Measurements from ENCODE around the gene SLC22A17. TPM values are rescaled to one million over a fixed set of nuclear protein-coding genes. Genes with fewer than 3 reads are reported as not detected.

The SLC22A17 gene
- total and polyA plus RNA-seq, 4 donors = 1.1 to 14.6 (median 2.6) TPM

- TF ChIP-seq REST (IDR thresholded peaks at IDR 0.05) (no peak), JUND (IDR thresholded peaks at IDR 0.05) (no peak), MAX (IDR thresholded peaks at IDR 0.05) (no peak), NR2F2 (IDR thresholded peaks at IDR 0.05) (no peak)
Measured at GRCh38 chr14:23356662-23357061, 4.0 kb upstream of the SLC22A17 start (continued).

DNA sequence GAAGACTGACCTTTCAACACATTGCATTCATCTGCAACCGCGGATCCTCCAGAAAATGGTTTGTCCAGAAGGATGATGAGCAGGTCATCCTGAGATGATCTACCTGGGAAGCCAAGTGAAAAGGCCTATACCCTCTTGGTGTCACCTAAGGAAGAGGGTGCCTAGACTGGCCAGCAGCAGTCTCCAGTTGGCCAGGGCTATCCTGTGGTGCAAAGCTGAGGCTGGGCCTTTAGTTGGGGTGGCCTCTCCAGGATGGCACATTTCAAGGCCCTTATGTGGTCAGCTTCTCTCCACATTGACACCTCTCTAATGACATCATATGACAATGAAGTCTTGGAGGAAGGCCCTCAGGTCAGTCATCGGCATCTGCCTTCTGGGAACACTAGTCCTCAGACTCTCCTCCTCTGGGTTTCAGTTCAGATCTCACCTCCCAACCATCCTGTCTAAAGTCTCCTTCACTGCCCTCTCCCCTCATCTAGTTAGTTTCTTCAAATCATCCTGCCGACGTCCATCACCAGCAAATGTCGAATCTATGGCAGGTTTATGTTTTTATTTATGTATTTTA is 3.3 kb upstream of the SLC22A17 start:
- H3K9me3 ChIP-seq (ENCODE audit: control insufficient read depth in 4 of 4, low read length in 3 of 4) = no peaks in the 10 kb centered on the region
- no peak for DNase-seq (ENCODE audit: low spot score)
- H3K27me3 ChIP-seq (ENCODE audit: control insufficient read depth in 4 of 4, insufficient read depth in 4 of 4, low read length in 3 of 4) = peaks cover 0 to 11% (median 2%) of the 10 kb centered on the region in 4 donors
- H3K9ac ChIP-seq (ENCODE audit: low read depth in 1 of 2, low read length in 2 of 2) = no peak overlapping the region
- no peaks in the 10 kb centered on the region for H3K36me3 ChIP-seq (ENCODE audit: control insufficient read depth in 4 of 4, insufficient read depth in 3 of 4, low read depth in 1 of 4, low read length in 3 of 4)
- no peak for TF ChIP-seq FOXA2 (IDR thresholded peaks at IDR 0.05)
- no peak for TF ChIP-seq HNF4G (IDR thresholded peaks at IDR 0.05)
- TF ChIP-seq ATF3 (IDR thresholded peaks at IDR 0.05) = no peak
- H3K4me3 ChIP-seq (ENCODE audit: low read depth in 1 of 3, low read length in 3 of 3) = no peak overlapping the region
- no peak overlapping the region for H3K27ac ChIP-seq (ENCODE audit: low read depth in 1 of 2, low read length in 2 of 2)
- peaks cover 4 to 11% (median 8%) of the 10 kb centered on the region in 4 donors for H3K4me1 ChIP-seq (ENCODE audit: control insufficient read depth in 4 of 4, insufficient read depth in 4 of 4, low read length in 3 of 4)
- WGBS = 88% methylated on average over 6 of the region's 6 CpGs

- Histone ChIP-seq H3K27me3 (ENCODE audit: control insufficient read depth in 4 of 4, insufficient read depth in 4 of 4, low read length in 3 of 4) (peaks cover 0 to 11% (median 2%) of the 10 kb centered on the region in 4 donors), H3K9ac (ENCODE audit: low read depth in 1 of 2, low read length in 2 of 2) (no peak overlapping the region), H3K36me3 (ENCODE audit: control insufficient read depth in 4 of 4, insufficient read depth in 3 of 4, low read depth in 1 of 4, low read length in 3 of 4) (no peaks in the 10 kb centered on the region), H3K4me1 (ENCODE audit: control insufficient read depth in 4 of 4, insufficient read depth in 4 of 4, low read length in 3 of 4) (peaks cover 4 to 11% (median 8%) of the 10 kb centered on the region in 4 donors), H3K27ac (ENCODE audit: low read depth in 1 of 2, low read length in 2 of 2) (no peak overlapping the region), H3K9me3 (ENCODE audit: control insufficient read depth in 4 of 4, low read length in 3 of 4) (no peaks in the 10 kb centered on the region), H3K4me3 (ENCODE audit: low read depth in 1 of 3, low read length in 3 of 3) (no peak overlapping the region)
- no peak for DNase-seq (ENCODE audit: low spot score)
- TF ChIP-seq ATF3 (IDR thresholded peaks at IDR 0.05) (no peak), RXRA (IDR thresholded peaks at IDR 0.05) (no peak)
- 81% methylated on average over 6 of the region's 6 CpGs for WGBS
Measured at GRCh38 chr14:23354990-23355389, 2.3 kb upstream of the SLC22A17 start.

DNA sequence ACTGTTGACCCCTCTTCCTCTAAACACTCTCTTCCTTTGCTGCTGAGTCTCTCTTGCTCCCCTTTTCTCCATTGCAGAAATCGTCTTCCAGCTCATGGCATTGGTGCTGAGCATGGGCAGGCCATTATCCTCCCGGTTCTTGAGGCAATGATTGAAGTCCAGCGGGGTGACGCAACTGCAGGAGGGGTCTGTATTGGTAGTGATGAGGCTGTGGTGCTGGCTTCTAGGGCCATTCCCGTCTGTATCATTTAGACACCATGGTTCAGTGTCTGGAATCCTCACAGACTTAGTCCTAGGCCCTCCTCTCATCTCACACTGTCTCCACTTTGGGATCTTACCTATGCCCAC is 720 bp upstream of the SLC22A17 start:
- no peaks in the 10 kb centered on the region for H3K36me3 ChIP-seq (ENCODE audit: control insufficient read depth in 4 of 4, insufficient read depth in 3 of 4, low read depth in 1 of 4, low read length in 3 of 4)
- H3K27me3 ChIP-seq (ENCODE audit: control insufficient read depth in 4 of 4, insufficient read depth in 4 of 4, low read length in 3 of 4) = peaks cover 0 to 11% (median 2%) of the 10 kb centered on the region in 4 donors
- H3K27ac ChIP-seq (ENCODE audit: low read depth in 1 of 2, low read length in 2 of 2) = no peak overlapping the region
- no peak overlapping the region for H3K9ac ChIP-seq (ENCODE audit: low read depth in 1 of 2, low read length in 2 of 2)
- WGBS = 75% methylated on average over 5 of the region's 5 CpGs
- TF ChIP-seq EGR1 (IDR thresholded peaks at IDR 0.05; ENCODE audit: low read depth in 2 of 2) (no peak), ZBTB33 (IDR thresholded peaks at IDR 0.05) (no peak), RXRA (IDR thresholded peaks at IDR 0.05) (no peak), JUND (IDR thresholded peaks at IDR 0.05) (no peak), HNF4G (IDR thresholded peaks at IDR 0.05) (no peak), TAF1 (conservative IDR thresholded peaks at IDR 0.05) (no peak), RAD21 (IDR thresholded peaks at IDR 0.05) (no peak)
- no peak for DNase-seq (ENCODE audit: low spot score)
- no peaks in the 10 kb centered on the region for H3K9me3 ChIP-seq (ENCODE audit: control insufficient read depth in 4 of 4, low read length in 3 of 4)
- no peak overlapping the region for H3K4me3 ChIP-seq (ENCODE audit: low read depth in 1 of 3, low read length in 3 of 3)
- H3K4me1 ChIP-seq (ENCODE audit: control insufficient read depth in 4 of 4, insufficient read depth in 4 of 4, low read length in 3 of 4) = peaks cover 4 to 11% (median 8%) of the 10 kb centered on the region in 4 donors
